ENCODE measurements around the gene ITGA3. TPM values are rescaled to one million over a fixed set of nuclear protein-coding genes. Genes with fewer than 3 reads are reported as not detected.
A peak's percentile ranks its signal among the peaks of the same experiment; 100 is the strongest.

The ITGA3 gene
- total RNA-seq, 1 donor from 2014 or later = 14.5 TPM

DNA sequence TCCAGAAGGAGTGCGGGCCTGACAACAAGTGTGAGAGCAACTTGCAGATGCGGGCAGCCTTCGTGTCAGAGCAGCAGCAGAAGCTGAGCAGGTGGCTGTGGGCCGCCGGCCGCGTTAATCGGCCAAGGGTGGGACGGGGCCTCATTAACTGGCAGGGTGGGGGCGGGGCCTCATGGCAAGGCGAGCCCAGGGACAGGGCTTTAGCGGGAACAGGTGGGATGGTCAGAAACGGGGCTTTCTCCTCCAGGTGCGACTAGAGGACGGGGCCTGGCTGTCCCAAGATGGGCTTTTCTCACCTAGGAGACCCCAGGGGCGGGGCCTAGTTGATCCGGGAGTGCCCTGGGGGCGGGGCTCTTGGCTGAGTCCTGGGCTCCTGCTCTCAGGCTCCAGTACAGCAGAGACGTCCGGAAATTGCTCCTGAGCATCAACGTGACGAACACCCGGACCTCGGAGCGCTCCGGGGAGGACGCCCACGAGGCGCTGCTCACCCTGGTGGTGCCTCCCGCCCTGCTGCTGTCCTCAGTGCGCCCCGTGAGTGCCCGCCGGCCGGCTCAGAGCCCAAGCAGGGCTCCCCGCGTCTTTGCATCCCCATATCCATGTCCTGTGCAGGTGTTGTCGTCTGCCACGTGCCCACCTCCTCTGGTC, 20.8 kb downstream of the ITGA3 start:
- Mint-ChIP-seq H3K9me3 (no peaks in the 10 kb centered on the region), H3K27me3 (no peaks in the 10 kb centered on the region), H3K36me3 (ENCODE audit: low read depth) (peaks cover 9% of the 10 kb centered on the region), H3K27ac (no peak overlapping the region), H3K4me1 (no peaks in the 10 kb centered on the region), H3K4me3 (no peak overlapping the region)
- intact Hi-C loops (cut with micrococcal nuclease) = no loop called here
- no peak for DNase-seq

DNA sequence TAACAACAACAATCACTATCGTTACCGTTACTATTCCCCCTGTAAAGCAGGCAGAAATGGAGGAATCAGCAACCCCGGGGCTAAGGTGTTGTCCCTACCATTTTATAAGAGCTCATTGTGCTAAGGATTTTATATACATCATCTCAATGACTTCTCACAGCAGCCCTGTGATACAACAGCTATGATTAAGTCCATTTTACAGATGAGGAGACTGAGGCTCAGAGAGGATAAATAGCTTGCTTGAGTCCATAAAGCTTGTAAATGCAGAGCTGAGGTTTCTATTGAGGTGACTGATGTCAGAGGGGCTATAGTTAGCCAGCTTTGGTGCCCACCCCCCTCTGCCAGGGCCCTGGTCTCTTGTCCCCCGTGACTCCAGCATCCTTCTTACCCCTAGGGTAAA, 22.5 kb downstream of the ITGA3 start:
- Mint-ChIP-seq H3K9me3 (no peaks in the 10 kb centered on the region), H3K36me3 (ENCODE audit: low read depth) (peaks cover 1% of the 10 kb centered on the region), H3K4me3 (no peak overlapping the region), H3K27ac (no peak overlapping the region), H3K27me3 (no peaks in the 10 kb centered on the region), H3K4me1 (no peaks in the 10 kb centered on the region)
- DNase-seq = no peak
- intact Hi-C loops (cut with micrococcal nuclease) = no loop called here

DNA sequence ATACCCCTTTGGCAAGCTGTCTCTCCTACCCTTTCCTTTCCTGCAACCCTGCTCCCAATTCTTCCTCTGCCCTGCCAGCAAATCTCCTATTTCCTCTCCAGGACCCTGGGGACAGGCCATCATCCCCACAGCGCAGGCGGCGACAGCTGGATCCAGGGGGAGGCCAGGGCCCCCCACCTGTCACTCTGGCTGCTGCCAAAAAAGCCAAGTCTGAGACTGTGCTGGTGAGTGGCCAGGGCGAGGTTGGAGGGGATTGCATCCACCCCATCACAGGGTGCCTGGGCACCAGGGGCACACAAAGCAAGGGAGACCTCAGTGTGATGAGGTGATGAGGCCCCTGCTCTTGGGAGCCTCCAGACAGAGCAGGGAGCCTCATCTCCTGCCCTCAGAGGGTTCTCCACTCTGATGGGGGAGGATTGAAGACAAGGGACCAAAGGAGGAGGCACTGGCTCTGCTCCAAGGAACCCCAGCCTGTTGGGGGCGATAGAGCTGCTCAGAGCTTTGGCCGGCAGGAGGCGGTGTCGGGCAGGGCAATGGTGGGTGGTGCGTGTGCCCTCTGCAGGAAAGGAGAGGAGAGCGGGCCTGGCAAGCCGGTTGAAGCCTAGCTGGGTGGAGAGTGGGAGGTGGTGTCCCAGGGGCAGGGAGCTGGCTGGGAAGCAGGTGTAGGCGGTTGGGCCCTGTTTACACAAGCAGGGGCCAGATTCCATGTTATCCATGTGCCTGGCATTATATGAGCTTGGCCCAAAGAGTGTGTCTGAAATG, 23.6 kb downstream of the ITGA3 start:
- Mint-ChIP-seq H3K27me3 (no peaks in the 10 kb centered on the region), H3K27ac (no peak overlapping the region), H3K36me3 (ENCODE audit: low read depth) (no peaks in the 10 kb centered on the region), H3K4me1 (no peaks in the 10 kb centered on the region), H3K9me3 (no peaks in the 10 kb centered on the region), H3K4me3 (no peak overlapping the region)
- intact Hi-C loops (cut with micrococcal nuclease) = loop anchor here (10.0 kb wide), 1 partner anchor 225 kb away; no protein-coding TSS in a partner anchor
- no peak for DNase-seq

DNA sequence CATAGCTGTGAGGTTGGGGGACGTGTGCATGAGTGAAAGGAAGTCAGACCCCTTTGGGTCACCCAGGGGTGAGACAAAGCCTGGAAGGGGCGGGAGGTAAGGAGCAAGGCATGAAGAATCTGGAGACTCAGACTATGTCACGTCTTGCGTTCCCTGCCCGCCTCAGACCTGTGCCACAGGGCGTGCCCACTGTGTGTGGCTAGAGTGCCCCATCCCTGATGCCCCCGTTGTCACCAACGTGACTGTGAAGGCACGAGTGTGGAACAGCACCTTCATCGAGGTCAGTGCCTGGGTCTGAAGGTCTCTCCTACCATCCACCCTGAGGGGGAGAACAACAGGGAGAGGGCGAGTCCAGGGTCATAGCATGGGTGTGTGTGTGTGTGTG, 24.2 kb downstream of the ITGA3 start:
- H3K36me3 Mint-ChIP-seq (ENCODE audit: low read depth) = no peaks in the 10 kb centered on the region
- intact Hi-C loops (cut with micrococcal nuclease) = loop anchor here (10.0 kb wide), 1 partner anchor 225 kb away; no protein-coding TSS in a partner anchor
- H3K9me3 Mint-ChIP-seq = no peaks in the 10 kb centered on the region
- DNase-seq = no peak
- no peaks in the 10 kb centered on the region for H3K27me3 Mint-ChIP-seq
- no peak overlapping the region for H3K27ac Mint-ChIP-seq
- no peaks in the 10 kb centered on the region for H3K4me1 Mint-ChIP-seq
- H3K4me3 Mint-ChIP-seq = no peak overlapping the region

DNA sequence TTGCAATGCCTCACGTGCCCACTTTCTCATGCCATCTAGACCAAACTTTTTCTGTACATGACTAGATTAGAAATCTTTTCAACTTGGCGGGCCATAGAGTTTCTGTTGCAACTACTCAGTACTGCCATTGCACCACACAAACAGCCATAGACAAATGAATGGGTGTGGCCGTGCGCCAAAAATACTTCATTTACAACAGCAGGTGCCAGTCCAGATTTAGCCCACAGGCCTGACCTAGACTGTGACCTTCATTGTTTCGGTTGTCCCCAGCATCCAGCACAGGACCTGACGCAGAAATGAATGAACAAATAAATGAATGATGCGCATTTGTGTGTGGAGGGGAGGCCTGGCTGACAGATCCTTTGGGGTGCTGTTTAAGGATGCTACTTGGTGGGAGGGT, 24.9 kb downstream of the ITGA3 start:
- Mint-ChIP-seq H3K9me3 (no peaks in the 10 kb centered on the region), H3K4me3 (no peak overlapping the region), H3K27ac (no peak overlapping the region), H3K27me3 (no peaks in the 10 kb centered on the region), H3K4me1 (no peaks in the 10 kb centered on the region), H3K36me3 (ENCODE audit: low read depth) (no peaks in the 10 kb centered on the region)
- no peak for DNase-seq
- intact Hi-C loops (cut with micrococcal nuclease) = loop anchor here (10.0 kb wide), 1 partner anchor 226 kb away; no protein-coding TSS in a partner anchor

DNA sequence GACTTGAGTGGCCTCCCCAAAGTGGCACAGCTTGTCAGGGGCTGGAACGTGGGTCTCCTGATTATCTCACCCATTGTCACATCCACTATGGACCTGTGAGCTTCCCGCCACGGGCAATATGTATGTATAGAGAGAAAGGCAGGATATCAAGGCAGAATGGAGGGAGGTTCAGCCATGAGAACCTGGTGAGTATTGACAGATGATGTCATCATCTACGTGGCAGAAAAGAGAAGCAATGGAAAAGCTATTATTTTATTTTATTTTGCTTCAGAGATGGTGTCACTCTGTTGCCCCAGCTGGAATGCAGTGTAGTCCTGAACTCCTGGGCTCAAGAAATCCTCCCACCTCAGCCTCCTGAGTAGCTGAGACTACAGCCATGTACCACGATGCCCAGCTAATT, 25.8 kb downstream of the ITGA3 start:
- Mint-ChIP-seq H3K9me3 (no peaks in the 10 kb centered on the region), H3K36me3 (ENCODE audit: low read depth) (no peaks in the 10 kb centered on the region), H3K27ac (no peak overlapping the region), H3K4me3 (no peak overlapping the region), H3K27me3 (no peaks in the 10 kb centered on the region), H3K4me1 (no peaks in the 10 kb centered on the region)
- intact Hi-C loops (cut with micrococcal nuclease) = loop anchor here (10.0 kb wide), 1 partner anchor 227 kb away; no protein-coding TSS in a partner anchor
- no peak for DNase-seq

DNA sequence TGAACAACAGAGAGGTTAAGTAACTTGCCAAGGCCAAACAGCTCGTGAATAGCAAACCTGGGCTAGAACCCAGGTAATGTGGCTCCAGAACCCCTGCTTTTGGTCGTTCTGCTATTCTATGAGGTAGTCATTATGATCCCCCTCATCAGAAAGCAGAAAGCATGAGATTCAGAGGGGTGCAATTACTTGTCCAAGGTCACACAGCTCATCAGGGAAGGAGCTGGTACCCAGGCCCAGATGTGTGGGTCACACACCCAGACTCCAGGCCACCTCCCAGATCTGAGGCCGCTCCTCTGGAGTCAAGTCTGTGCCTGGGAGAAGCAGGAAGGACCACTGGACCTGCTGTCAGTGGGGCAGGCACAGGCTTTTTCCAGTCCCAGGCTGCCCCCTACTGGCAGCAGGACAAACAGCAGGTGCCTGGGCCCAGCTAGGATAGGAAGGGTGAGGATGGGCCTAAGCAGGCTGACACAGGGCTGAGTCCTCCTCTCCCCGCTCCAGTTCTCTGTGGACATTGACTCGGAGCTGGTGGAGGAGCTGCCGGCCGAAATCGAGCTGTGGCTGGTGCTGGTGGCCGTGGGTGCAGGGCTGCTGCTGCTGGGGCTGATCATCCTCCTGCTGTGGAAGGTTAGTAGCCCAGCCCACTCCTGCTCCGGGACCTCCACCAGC, 31.5 kb downstream of the ITGA3 start:
- H3K9me3 Mint-ChIP-seq = no peaks in the 10 kb centered on the region
- no peak overlapping the region for H3K4me3 Mint-ChIP-seq
- no peak overlapping the region for H3K27ac Mint-ChIP-seq
- H3K36me3 Mint-ChIP-seq (ENCODE audit: low read depth) = no peaks in the 10 kb centered on the region
- no peaks in the 10 kb centered on the region for H3K4me1 Mint-ChIP-seq
- intact Hi-C loops (cut with micrococcal nuclease) = loop anchor here (1.0 to 10.0 kb wide), 3 partner anchors 33 to 233 kb away; no protein-coding TSS in a partner anchor
- H3K27me3 Mint-ChIP-seq = no peaks in the 10 kb centered on the region
- peak; percentile 95 for DNase-seq

DNA sequence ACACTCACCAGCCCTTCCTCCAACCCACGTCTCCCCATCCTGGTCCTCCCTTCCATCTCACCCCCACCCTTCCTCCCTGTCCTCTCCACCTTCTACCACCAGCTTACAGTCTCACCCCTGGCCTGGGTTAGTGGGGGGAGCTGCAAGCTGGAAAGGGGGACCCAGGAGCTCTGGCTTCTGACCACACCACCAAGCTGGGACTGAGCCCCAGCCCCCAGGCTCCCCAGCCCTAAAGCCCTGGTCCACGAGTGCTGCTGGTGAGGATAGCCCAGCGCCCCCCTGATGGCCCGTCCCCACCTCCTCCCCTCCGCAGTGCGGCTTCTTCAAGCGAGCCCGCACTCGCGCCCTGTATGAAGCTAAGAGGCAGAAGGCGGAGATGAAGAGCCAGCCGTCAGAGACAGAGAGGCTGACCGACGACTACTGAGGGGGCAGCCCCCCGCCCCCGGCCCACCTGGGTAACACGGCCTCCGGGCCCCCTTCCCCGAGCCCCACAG, 32.0 kb downstream of the ITGA3 start:
- H3K27me3 Mint-ChIP-seq = no peaks in the 10 kb centered on the region
- H3K4me3 Mint-ChIP-seq = no peak overlapping the region
- H3K36me3 Mint-ChIP-seq (ENCODE audit: low read depth) = no peaks in the 10 kb centered on the region
- no peaks in the 10 kb centered on the region for H3K9me3 Mint-ChIP-seq
- H3K4me1 Mint-ChIP-seq = no peaks in the 10 kb centered on the region
- H3K27ac Mint-ChIP-seq = no peak overlapping the region
- intact Hi-C loops (cut with micrococcal nuclease) = loop anchor here (1.0 to 10.0 kb wide), 3 partner anchors 33 to 233 kb away; no protein-coding TSS in a partner anchor
- DNase-seq = no peak

DNA sequence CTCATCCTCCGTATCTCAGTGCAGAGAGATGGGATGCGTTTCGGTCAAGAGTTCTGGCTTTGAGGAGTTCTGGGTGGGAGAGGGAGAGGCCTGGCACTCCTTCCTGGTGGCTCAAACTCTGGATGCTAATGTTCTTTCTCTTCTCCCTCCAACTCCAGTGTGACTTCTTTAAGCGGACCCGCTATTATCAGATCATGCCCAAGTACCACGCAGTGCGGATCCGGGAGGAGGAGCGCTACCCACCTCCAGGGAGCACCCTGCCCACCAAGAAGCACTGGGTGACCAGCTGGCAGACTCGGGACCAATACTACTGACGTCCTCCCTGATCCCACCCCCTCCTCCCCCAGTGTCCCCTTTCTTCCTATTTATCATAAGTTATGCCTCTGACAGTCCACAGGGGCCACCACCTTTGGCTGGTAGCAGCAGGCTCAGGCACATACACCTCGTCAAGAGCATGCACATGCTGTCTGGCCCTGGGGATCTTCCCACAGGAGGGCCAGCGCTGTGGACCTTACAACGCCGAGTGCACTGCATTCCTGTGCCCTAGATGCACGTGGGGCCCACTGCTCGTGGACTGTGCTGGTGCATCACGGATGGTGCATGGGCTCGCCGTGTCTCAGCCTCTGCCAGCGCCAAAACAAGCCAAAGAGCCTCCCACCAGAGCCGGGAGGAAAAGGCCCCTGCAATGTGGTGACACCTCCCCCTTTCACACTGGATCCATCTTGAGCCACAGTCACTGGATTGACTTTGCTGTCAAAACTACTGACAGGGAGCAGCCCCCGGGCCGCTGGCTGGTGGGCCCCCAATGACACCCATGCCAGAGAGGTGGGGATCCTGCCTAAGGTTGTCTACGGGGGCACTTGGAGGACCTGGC, 33.3 kb downstream of the ITGA3 start:
- Mint-ChIP-seq H3K4me1 (peaks cover 2% of the 10 kb centered on the region), H3K36me3 (ENCODE audit: low read depth) (no peaks in the 10 kb centered on the region), H3K9me3 (no peaks in the 10 kb centered on the region), H3K27me3 (no peaks in the 10 kb centered on the region), H3K4me3 (no peak overlapping the region), H3K27ac (no peak overlapping the region)
- DNase-seq = no peak
- intact Hi-C loops (cut with micrococcal nuclease) = loop anchor here (10.0 kb wide), 1 partner anchor 234 kb away; no protein-coding TSS in a partner anchor

DNA sequence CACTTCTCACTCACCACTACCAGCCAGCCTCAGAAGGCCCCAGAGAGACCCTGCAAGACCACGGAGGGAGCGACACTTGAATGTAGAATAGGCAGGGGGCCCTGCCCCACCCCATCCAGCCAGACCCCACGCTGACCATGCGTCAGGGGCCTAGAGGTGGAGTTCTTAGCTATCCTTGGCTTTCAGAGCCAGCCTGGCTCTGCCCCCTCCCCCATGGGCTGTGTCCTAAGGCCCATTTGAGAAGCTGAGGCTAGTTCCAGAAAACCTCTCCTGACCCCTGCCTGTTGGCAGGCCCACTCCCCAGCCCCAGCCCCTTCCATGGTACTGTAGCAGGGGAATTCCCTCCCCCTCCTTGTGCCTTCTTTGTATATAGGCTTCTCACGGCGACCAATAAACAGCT, 34.2 kb downstream of the ITGA3 start:
- H3K36me3 Mint-ChIP-seq (ENCODE audit: low read depth) = no peaks in the 10 kb centered on the region

DNA sequence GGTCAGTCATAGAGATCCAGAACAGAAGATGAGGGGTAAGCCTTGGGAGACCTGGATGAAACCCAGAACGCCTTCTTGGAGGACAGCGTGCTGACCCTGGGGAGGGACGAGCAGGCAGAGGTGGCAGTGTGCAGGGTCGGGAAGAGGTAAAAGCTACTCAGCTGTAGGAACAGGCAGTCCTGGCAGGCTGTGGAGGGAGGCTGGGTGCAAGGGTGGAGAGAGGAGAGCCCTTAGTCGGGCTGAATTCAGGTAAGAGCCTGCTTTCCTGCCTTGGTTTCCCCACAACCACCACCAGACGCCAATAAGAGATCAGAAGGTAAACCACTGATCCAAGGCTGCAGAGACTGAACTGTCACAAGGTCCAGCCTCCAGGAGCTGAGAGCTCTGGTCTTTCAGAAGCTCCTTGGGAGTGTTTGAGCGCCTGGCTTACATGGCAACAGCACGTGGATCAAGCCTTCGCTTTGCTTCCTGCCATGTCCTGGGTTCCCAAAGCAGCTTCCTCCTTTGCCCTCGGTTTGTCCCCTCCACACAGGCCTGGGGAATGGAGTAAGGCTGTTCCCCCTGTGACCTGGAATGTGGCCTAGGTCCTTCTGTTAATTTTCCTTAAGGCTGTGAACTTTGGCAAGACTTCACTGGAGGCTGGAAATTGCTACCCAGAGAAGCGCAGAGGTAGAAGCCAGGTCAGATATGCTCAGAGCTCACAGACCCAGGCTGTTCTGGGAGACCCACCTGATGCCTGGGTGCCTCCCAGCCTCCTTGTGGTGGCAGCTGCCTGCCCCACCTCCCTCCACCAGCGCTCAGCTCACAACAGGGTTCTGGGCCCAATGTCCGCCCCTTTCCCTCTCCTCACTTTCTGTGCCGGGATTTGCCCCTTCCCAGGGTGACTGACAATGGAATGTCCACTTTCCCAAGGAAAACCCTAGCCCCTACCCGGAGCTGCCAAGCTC, 35.3 kb downstream of the ITGA3 start:
- peaks cover 21% of the 10 kb centered on the region for H3K4me1 Mint-ChIP-seq
- intact Hi-C loops (cut with micrococcal nuclease) = no loop called here
- no peak for DNase-seq
- no peaks in the 10 kb centered on the region for H3K9me3 Mint-ChIP-seq
- H3K36me3 Mint-ChIP-seq (ENCODE audit: low read depth) = no peaks in the 10 kb centered on the region
- no peaks in the 10 kb centered on the region for H3K27me3 Mint-ChIP-seq
- no peak overlapping the region for H3K27ac Mint-ChIP-seq
- no peak overlapping the region for H3K4me3 Mint-ChIP-seq

More for the DNA sequence above, 34.2 kb downstream of the ITGA3 start:
- no peaks in the 10 kb centered on the region for H3K9me3 Mint-ChIP-seq
- peaks cover 11% of the 10 kb centered on the region for H3K4me1 Mint-ChIP-seq
- no peak overlapping the region for H3K4me3 Mint-ChIP-seq
- DNase-seq = no peak
- intact Hi-C loops (cut with micrococcal nuclease) = no loop called here
- no peak overlapping the region for H3K27ac Mint-ChIP-seq
- H3K27me3 Mint-ChIP-seq = no peaks in the 10 kb centered on the region

DNA sequence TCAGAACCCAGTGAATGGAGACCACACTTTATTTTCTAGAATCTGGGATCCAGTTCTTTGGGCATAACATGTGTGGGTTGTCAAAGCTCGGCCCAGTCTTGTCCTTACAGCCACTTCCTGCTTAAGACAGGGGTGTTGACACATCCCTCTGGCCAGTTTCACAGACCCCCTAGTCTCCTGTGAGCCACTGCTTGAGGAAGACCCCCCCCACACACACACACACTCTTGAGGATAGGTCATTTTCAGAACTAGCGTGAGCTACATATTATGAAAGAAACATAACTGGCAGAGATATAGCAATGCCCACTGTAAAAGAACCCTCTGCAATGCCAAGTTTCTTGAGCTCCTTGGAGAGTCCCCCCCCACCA, 36.0 kb downstream of the ITGA3 start:
- no peak overlapping the region for H3K4me3 Mint-ChIP-seq
- H3K27me3 Mint-ChIP-seq = no peaks in the 10 kb centered on the region
- no peak for DNase-seq
- H3K27ac Mint-ChIP-seq = no peak overlapping the region
- H3K9me3 Mint-ChIP-seq = no peaks in the 10 kb centered on the region
- intact Hi-C loops (cut with micrococcal nuclease) = no loop called here
- H3K36me3 Mint-ChIP-seq (ENCODE audit: low read depth) = no peaks in the 10 kb centered on the region
- H3K4me1 Mint-ChIP-seq = peaks cover 22% of the 10 kb centered on the region
